Measurements from ENCODE around the gene NTN4.

DNA sequence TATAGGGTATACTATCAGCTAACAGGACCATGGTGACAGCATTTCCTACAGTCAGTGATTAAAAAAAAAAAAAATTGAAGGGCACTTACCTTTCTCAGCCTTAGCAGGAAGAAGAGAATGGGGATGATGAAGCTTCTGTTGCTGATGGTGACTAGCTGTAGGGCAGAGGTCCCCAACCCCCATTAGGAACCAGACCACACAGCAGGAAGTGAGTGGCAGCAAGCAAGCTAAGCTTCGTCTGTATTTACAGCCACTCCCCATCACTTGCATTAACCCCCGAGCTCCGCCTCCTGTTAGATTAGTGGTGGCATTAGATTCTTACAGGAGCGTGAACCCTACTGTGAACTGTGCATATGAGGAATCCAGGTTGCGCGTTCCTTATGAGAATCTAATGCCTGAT, 148.0 kb downstream of the NTN4 start:
- TF ChIP-seq, protein P1, sequence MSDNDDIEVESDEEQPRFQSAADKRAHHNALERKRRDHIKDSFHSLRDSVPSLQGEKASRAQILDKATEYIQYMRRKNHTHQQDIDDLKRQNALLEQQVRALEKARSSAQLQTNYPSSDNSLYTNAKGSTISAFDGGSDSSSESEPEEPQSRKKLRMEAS (IDR thresholded peaks at IDR 0.05; ENCODE audit: low read depth), result no peak
- TF ChIP-seq SIN3A (IDR thresholded peaks at IDR 0.05; ENCODE audit: borderline replicate concordance, low read depth, low read length) (no peak), MEF2A (IDR thresholded peaks at IDR 0.05; ENCODE audit: borderline replicate concordance, low read depth) (no peak), RFX5 (IDR thresholded peaks at IDR 0.05; ENCODE audit: low read length) (no peak), EZH2phosphoT487 (IDR thresholded peaks at IDR 0.05; ENCODE audit: borderline replicate concordance, low read depth) (no peak), TAF1 (IDR thresholded peaks at IDR 0.05; ENCODE audit: borderline replicate concordance, low read depth, low read length) (no peak), RAD21 (IDR thresholded peaks at IDR 0.05; ENCODE audit: low read length) (no peak), SMC3 (IDR thresholded peaks at IDR 0.05; ENCODE audit: low read depth, low read length) (no peak)
- TF ChIP-seq, protein P2, sequence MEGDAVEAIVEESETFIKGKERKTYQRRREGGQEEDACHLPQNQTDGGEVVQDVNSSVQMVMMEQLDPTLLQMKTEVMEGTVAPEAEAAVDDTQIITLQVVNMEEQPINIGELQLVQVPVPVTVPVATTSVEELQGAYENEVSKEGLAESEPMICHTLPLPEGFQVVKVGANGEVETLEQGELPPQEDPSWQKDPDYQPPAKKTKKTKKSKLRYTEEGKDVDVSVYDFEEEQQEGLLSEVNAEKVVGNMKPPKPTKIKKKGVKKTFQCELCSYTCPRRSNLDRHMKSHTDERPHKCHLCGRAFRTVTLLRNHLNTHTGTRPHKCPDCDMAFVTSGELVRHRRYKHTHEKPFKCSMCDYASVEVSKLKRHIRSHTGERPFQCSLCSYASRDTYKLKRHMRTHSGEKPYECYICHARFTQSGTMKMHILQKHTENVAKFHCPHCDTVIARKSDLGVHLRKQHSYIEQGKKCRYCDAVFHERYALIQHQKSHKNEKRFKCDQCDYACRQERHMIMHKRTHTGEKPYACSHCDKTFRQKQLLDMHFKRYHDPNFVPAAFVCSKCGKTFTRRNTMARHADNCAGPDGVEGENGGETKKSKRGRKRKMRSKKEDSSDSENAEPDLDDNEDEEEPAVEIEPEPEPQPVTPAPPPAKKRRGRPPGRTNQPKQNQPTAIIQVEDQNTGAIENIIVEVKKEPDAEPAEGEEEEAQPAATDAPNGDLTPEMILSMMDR (IDR thresholded peaks at IDR 0.05), result no peak
- TF ChIP-seq, protein P3, sequence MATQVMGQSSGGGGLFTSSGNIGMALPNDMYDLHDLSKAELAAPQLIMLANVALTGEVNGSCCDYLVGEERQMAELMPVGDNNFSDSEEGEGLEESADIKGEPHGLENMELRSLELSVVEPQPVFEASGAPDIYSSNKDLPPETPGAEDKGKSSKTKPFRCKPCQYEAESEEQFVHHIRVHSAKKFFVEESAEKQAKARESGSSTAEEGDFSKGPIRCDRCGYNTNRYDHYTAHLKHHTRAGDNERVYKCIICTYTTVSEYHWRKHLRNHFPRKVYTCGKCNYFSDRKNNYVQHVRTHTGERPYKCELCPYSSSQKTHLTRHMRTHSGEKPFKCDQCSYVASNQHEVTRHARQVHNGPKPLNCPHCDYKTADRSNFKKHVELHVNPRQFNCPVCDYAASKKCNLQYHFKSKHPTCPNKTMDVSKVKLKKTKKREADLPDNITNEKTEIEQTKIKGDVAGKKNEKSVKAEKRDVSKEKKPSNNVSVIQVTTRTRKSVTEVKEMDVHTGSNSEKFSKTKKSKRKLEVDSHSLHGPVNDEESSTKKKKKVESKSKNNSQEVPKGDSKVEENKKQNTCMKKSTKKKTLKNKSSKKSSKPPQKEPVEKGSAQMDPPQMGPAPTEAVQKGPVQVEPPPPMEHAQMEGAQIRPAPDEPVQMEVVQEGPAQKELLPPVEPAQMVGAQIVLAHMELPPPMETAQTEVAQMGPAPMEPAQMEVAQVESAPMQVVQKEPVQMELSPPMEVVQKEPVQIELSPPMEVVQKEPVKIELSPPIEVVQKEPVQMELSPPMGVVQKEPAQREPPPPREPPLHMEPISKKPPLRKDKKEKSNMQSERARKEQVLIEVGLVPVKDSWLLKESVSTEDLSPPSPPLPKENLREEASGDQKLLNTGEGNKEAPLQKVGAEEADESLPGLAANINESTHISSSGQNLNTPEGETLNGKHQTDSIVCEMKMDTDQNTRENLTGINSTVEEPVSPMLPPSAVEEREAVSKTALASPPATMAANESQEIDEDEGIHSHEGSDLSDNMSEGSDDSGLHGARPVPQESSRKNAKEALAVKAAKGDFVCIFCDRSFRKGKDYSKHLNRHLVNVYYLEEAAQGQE (IDR thresholded peaks at IDR 0.05; ENCODE audit: low read depth, low read length), result no peak
